AG09319 (cell line): ENCODE measurements around the gene SNPH.

ENCODE experiments used
- DNase-seq: peaks from one replicate; pipeline ENCODE4 v3.0.0-alpha.2; 2010; ENCODE audit warnings: low read depth; ENCODE audit errors: extremely low read depth
- TF ChIP-seq, protein P1 (sequence below): IDR thresholded peaks from 2 replicates; pipeline ENCODE4 v1.5.1; 2011; ENCODE audit warnings: low read depth, mild to moderate bottlenecking, inconsistent platforms, low read length, moderate library complexity

The SNPH gene

DNA sequence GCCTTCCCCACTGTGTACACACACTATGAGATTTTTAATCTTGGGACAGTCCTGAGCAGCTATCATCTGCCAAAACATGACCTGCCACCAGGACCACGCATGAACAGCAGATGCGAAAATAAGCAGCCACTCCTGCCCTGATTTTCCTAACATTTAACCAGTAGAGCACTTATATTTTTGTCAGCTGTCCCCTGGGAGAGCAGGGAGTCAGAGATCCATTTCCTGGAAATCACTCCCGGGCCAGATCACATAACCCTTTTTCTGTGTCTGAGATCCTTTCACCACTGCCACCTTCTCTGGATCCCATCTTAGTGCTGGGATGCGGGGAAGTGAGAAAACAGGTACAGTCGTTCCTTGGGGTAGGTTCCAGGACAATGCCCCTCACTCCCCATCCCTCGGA is 57.2 kb downstream of the SNPH start:
- TF ChIP-seq, protein P1, sequence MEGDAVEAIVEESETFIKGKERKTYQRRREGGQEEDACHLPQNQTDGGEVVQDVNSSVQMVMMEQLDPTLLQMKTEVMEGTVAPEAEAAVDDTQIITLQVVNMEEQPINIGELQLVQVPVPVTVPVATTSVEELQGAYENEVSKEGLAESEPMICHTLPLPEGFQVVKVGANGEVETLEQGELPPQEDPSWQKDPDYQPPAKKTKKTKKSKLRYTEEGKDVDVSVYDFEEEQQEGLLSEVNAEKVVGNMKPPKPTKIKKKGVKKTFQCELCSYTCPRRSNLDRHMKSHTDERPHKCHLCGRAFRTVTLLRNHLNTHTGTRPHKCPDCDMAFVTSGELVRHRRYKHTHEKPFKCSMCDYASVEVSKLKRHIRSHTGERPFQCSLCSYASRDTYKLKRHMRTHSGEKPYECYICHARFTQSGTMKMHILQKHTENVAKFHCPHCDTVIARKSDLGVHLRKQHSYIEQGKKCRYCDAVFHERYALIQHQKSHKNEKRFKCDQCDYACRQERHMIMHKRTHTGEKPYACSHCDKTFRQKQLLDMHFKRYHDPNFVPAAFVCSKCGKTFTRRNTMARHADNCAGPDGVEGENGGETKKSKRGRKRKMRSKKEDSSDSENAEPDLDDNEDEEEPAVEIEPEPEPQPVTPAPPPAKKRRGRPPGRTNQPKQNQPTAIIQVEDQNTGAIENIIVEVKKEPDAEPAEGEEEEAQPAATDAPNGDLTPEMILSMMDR, result no peak
- no peak for DNase-seq

DNA sequence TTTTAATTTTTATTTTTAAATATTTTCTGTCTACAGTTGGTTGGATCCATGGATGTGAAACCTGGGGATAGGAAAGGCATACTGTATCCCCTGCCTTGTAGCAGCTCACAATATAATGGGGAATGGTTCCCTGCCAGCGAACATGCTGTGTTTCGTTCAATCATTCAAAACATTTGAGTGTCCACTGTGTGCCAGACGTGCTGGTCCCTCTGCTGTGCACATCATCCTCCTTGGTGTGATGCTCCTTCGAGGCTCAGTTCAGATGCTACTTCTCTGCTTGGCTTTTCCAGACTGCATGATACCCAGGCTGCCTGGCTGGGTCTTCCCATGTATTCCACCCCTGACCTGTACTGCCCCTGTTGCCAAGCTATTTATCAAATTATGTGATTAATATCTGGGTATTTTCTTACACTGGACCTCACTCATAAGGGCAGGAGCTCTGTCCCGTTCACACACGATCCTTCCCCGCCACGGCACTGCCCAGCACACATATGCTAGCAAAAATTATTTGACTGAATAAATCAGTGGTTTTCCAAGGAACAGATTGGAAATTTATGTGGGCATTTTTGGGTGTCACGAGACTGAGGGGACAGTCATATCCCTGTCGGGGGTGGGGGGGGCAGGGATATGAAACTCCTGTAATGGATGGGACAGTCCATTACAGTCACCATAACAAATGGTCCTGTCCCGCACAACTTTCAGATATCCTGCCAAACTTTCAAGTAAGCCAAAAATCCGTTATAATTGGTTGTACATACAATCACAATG is 57.9 kb downstream of the SNPH start:
- no peak for DNase-seq
- TF ChIP-seq, protein P1, result no peak

DNA sequence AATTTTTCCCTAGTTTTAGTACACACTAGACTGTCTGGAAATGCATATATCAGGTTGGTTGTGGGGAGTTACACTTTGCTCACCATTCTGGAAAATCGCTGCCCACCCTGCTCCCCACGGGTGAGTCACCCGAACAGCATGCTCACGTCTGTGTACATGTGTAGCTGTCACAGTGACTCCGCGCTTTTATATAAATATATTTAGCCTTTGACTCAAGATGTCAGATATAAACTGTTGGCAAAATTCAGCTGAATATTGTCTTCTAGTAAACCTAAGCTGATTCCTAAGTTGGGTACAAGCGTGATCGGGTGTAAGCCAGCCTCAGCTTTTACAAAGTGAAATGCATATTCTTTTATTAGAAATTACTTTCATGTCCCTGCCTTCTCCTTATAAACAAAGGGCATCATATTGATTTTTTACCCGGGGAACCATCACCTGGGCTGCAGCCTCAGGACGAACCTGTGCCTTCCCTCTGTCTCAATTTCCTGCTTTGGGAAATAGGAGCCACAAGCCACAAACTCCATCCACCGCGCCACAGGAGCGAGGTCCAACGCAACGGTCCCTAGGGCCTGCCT is 58.6 kb downstream of the SNPH start:
- TF ChIP-seq, protein P1, result no peak
- no peak for DNase-seq

DNA sequence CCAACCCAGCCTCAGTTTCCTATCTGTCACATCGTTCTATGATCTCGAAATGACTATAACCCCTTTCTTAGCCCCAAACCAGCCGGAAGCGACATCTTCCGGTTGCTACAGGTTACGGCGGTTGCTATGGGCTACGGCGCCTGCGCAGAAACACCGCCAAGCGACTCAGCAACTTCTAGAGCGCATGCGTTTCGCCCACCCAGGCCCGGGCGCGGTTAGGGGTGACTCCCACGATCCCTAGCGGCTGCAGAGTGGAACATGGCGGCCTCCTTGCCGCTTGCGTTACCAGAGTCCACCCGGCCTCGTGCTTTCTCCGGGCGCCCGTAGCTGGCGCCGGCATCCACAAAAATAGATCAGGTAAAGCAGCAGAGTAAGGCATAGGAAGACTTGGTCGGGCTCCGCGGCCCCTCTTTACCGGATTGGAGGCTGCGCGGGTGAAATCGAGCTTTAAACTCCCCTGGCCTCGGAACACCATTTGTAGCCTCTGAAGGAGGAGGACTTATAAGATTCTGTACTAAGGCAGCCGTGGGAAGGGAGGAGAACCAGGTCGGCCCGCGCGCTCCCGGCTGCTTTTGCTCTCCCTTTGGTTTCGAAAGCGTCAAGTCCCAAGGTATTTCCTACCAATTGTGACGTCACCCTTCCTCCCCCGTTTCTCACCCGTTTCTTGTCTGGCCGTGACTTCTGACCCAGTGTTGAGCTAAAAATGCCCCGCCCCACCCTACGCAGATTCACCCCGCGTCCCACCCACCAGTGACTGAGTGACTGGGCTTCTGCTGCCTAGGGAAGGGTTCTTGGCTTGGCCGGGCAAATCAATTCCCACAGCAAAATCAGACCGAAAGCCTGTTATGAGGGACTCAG is 59.3 kb downstream of the SNPH start:
- TF ChIP-seq, protein P1, result no peak
- DNase-seq, result peak; percentile 94

DNA sequence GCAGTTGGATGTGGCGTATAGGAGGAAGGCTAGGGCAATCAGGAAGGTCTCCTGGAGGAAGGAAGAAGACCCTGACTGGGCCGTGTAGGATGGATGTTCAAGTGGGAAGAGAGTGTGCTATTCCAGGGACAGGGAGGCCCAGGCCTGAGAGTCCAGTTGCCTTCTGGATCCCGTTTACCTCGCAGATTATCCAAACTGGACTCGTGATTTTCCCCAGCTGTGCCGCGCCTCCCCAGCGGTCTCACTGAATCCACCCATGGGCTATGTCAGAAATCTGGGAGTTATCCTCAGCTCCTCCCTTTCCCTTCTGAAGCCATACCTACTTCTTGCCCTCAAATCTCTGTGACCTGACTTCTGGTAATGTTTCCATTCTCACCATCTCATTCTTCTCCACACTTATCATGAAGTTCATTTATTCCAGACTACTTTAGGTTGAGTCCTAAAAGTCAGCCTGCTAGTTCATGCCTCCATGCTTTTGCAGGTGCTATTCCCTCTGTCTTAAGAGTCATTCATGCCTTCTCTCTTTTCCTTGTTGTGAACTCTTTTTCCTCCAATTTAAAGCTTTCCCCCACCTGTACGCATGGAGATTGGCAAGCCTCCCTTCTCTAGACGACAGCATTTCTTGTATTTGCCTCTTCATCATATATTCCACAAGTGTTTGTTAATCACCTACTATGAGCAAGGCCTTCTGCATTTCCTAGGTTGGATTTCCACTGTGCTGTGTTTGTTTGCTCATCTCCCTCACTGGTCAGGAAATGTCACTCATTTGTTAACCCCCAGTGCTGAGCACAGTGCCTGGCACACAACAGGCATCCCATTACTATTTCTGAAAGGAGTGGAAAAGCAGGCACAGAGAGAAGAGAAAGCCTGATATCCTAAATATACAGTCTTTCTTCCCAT is 60.2 kb downstream of the SNPH start:
- TF ChIP-seq, protein P1, result no peak

DNA sequence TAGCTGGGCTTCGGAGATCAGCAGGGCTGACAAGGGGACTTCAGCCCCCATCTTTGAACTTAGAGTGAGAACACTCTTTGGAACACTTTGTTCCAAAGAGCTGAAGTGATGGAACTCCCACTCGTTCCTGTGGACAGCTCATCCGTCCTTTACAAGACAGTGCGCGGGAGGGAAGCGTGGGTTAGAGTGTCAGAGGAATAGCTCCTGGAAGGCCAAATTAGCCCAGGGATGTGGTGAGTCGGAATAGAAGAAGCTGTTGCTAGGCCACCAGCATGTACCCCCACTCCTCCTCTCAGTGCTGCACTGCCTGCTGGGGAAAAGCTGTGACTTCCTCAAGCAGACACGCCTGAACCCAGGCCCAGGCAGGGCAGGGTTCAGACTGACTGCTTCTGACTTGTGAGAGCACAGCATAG is 61.2 kb downstream of the SNPH start:
- no peak for DNase-seq
- TF ChIP-seq, protein P1, result no peak

More for the DNA sequence above, 60.2 kb downstream of the SNPH start:
- no peak for DNase-seq
